ENCODE measurements around the gene SV2B. TPM values are rescaled to one million over a fixed set of nuclear protein-coding genes. Genes with fewer than 3 reads are reported as not detected.

The SV2B gene
- total RNA-seq, 1 donor from 2014 or later = not detected

DNA sequence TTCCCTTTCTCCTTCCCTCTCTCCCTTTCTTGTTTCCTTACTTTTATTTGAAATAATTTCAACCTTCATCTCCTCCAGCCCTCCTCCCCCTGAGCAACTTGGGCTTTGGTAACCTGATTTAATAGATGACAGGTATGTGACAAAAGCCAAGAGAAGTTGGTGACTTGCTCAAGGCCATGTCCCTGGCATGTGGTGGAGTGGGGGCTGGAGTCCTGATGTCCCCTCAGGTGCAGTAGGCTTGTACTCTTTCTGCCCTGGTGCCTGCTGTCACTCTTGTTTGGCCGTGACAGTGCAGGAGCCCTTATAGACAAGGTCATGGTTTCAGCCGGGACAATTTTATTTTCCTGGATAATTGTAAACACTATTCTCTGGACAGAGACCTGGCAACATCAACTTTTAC, 152.7 kb downstream of the SV2B start:
- H3K79me2 ChIP-seq (ENCODE audit: insufficient read depth, low read length) = no peaks in the 10 kb centered on the region
- no peak overlapping the region for H3K4me2 ChIP-seq (ENCODE audit: low read length)
- Mint-ChIP-seq H3K27me3 (ENCODE audit: low read depth, unreplicated experiment) (peaks cover 19% of the 10 kb centered on the region), H3K4me1 (ENCODE audit: low read depth, unreplicated experiment) (peaks cover 2% of the 10 kb centered on the region), H3K27ac (ENCODE audit: unreplicated experiment) (no peak overlapping the region), H3K4me3 (ENCODE audit: unreplicated experiment) (no peak overlapping the region), H3K9me3 (ENCODE audit: unreplicated experiment) (no peaks in the 10 kb centered on the region), H3K36me3 (ENCODE audit: low read depth, unreplicated experiment) (no peaks in the 10 kb centered on the region)
- H3K27ac ChIP-seq (ENCODE audit: low read depth, low read length) = no peak overlapping the region
- H3K36me3 ChIP-seq (ENCODE audit: insufficient read depth, low read length) = no peaks in the 10 kb centered on the region
- H3K9me3 ChIP-seq (ENCODE audit: insufficient read depth, low read depth, low read length) = no peaks in the 10 kb centered on the region
- no peaks in the 10 kb centered on the region for H3K4me1 ChIP-seq (ENCODE audit: insufficient read depth, low read length)
- H4K20me1 ChIP-seq (ENCODE audit: insufficient read depth, low read length) = no peaks in the 10 kb centered on the region
- no peaks in the 10 kb centered on the region for H3K27me3 ChIP-seq (ENCODE audit: insufficient read depth, low read length)
- TF ChIP-seq, protein P1, sequence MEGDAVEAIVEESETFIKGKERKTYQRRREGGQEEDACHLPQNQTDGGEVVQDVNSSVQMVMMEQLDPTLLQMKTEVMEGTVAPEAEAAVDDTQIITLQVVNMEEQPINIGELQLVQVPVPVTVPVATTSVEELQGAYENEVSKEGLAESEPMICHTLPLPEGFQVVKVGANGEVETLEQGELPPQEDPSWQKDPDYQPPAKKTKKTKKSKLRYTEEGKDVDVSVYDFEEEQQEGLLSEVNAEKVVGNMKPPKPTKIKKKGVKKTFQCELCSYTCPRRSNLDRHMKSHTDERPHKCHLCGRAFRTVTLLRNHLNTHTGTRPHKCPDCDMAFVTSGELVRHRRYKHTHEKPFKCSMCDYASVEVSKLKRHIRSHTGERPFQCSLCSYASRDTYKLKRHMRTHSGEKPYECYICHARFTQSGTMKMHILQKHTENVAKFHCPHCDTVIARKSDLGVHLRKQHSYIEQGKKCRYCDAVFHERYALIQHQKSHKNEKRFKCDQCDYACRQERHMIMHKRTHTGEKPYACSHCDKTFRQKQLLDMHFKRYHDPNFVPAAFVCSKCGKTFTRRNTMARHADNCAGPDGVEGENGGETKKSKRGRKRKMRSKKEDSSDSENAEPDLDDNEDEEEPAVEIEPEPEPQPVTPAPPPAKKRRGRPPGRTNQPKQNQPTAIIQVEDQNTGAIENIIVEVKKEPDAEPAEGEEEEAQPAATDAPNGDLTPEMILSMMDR (IDR thresholded peaks at IDR 0.05; ENCODE audit: insufficient read depth, low read depth, low read length) = no peak
- no peak for TF ChIP-seq EZH2 (IDR thresholded peaks at IDR 0.05; ENCODE audit: insufficient read depth, low read length)
- FAIRE-seq = no peak
- no peak overlapping the region for H3K9ac ChIP-seq (ENCODE audit: low read length)
- H3K4me3 ChIP-seq (ENCODE audit: insufficient read depth, low read depth, low read length) = no peak overlapping the region
- no peak overlapping the region for H2AFZ ChIP-seq (ENCODE audit: low read depth, low read length)
- DNase-seq (ENCODE audit: low read depth) = no peak

DNA sequence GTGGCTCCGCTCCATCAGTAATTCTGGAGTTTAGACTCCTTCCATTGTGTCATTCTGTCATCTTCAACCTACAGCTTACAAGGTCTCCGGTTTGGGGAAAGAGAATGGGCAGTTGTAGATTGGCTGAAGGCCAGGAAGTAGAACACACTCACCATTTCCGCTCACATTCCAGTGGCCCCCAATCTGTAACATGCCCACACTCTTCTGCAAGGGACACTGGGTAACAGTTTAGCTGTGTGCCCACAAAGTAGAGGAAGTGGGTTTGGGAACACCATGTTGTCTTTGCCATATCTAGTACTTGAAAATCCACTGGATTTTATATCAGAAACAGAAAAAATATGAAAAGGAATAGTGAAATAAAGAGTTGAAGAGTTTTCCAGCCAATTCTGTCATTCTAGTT, 153.5 kb downstream of the SV2B start:
- Histone ChIP-seq H2AFZ (ENCODE audit: low read depth, low read length) (no peak overlapping the region), H3K36me3 (ENCODE audit: insufficient read depth, low read length) (no peaks in the 10 kb centered on the region), H3K4me3 (ENCODE audit: insufficient read depth, low read depth, low read length) (no peak overlapping the region), H3K27me3 (ENCODE audit: insufficient read depth, low read length) (no peaks in the 10 kb centered on the region), H3K9me3 (ENCODE audit: insufficient read depth, low read depth, low read length) (no peaks in the 10 kb centered on the region), H3K4me1 (ENCODE audit: insufficient read depth, low read length) (no peaks in the 10 kb centered on the region), H3K4me2 (ENCODE audit: low read length) (no peak overlapping the region), H3K9ac (ENCODE audit: low read length) (no peak overlapping the region), H3K79me2 (ENCODE audit: insufficient read depth, low read length) (no peaks in the 10 kb centered on the region), H3K27ac (ENCODE audit: low read depth, low read length) (no peak overlapping the region), H4K20me1 (ENCODE audit: insufficient read depth, low read length) (no peaks in the 10 kb centered on the region)
- Mint-ChIP-seq H3K27me3 (ENCODE audit: low read depth, unreplicated experiment) (peaks cover 19% of the 10 kb centered on the region), H3K36me3 (ENCODE audit: low read depth, unreplicated experiment) (no peaks in the 10 kb centered on the region), H3K4me1 (ENCODE audit: low read depth, unreplicated experiment) (peaks cover 11% of the 10 kb centered on the region), H3K9me3 (ENCODE audit: unreplicated experiment) (no peaks in the 10 kb centered on the region), H3K4me3 (ENCODE audit: unreplicated experiment) (no peak overlapping the region), H3K27ac (ENCODE audit: unreplicated experiment) (no peak overlapping the region)
- DNase-seq (ENCODE audit: low read depth) = no peak
- TF ChIP-seq, protein P1 (IDR thresholded peaks at IDR 0.05; ENCODE audit: insufficient read depth, low read depth, low read length) = no peak
- TF ChIP-seq EZH2 (IDR thresholded peaks at IDR 0.05; ENCODE audit: insufficient read depth, low read length) = no peak
- FAIRE-seq = no peak

DNA sequence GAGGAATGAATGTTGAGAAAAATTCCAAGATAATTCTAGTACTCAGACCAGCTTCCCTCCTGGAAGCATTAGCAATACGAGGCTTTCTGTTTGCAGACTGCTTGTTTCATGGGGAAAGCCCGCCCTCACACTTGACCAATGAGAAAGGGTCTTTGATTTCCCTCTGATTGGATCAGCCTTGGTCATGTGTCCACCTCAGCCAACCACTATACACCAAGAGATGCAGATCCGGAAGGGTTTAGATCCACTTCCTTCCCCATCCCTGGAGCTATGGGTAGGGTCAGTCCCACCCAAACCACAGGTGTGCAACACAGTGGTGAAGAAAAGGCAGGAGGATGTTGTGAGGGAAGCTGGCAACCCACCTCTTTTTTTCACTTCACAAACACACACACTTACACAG, 154.7 kb downstream of the SV2B start:
- Histone ChIP-seq H3K79me2 (ENCODE audit: insufficient read depth, low read length) (no peaks in the 10 kb centered on the region), H3K9me3 (ENCODE audit: insufficient read depth, low read depth, low read length) (no peaks in the 10 kb centered on the region), H4K20me1 (ENCODE audit: insufficient read depth, low read length) (no peaks in the 10 kb centered on the region), H3K36me3 (ENCODE audit: insufficient read depth, low read length) (no peaks in the 10 kb centered on the region), H3K9ac (ENCODE audit: low read length) (no peak overlapping the region), H3K27me3 (ENCODE audit: insufficient read depth, low read length) (no peaks in the 10 kb centered on the region), H3K4me2 (ENCODE audit: low read length) (no peak overlapping the region), H3K27ac (ENCODE audit: low read depth, low read length) (no peak overlapping the region), H2AFZ (ENCODE audit: low read depth, low read length) (no peak overlapping the region), H3K4me1 (ENCODE audit: insufficient read depth, low read length) (no peaks in the 10 kb centered on the region), H3K4me3 (ENCODE audit: insufficient read depth, low read depth, low read length) (no peak overlapping the region)
- Mint-ChIP-seq H3K27ac (ENCODE audit: unreplicated experiment) (no peak overlapping the region), H3K36me3 (ENCODE audit: low read depth, unreplicated experiment) (no peaks in the 10 kb centered on the region), H3K9me3 (ENCODE audit: unreplicated experiment) (no peaks in the 10 kb centered on the region), H3K27me3 (ENCODE audit: low read depth, unreplicated experiment) (peaks cover 15% of the 10 kb centered on the region), H3K4me1 (ENCODE audit: low read depth, unreplicated experiment) (peaks cover 12% of the 10 kb centered on the region), H3K4me3 (ENCODE audit: unreplicated experiment) (no peak overlapping the region)
- TF ChIP-seq, protein P1 (IDR thresholded peaks at IDR 0.05; ENCODE audit: insufficient read depth, low read depth, low read length) = no peak
- no peak for TF ChIP-seq EZH2 (IDR thresholded peaks at IDR 0.05; ENCODE audit: insufficient read depth, low read length)
- FAIRE-seq = no peak
- DNase-seq (ENCODE audit: low read depth) = no peak

Data from astrocyte (in vitro differentiated cells and primary cell).